Measurements from ENCODE around the gene INPP5D. TPM values are rescaled to one million over a fixed set of nuclear protein-coding genes. Genes with fewer than 3 reads are reported as not detected.

INPP5D gene
- total RNA-seq, 2 donors from 2014 or later = 7.2 to 9.3 TPM

- no peak for ATAC-seq
- intact Hi-C loops (cut with DNase I) = no loop called here
- DNase-seq = no peak
Measured at GRCh38 chr2:233031556-233032500, 28.3 kb upstream of the INPP5D start.

DNA sequence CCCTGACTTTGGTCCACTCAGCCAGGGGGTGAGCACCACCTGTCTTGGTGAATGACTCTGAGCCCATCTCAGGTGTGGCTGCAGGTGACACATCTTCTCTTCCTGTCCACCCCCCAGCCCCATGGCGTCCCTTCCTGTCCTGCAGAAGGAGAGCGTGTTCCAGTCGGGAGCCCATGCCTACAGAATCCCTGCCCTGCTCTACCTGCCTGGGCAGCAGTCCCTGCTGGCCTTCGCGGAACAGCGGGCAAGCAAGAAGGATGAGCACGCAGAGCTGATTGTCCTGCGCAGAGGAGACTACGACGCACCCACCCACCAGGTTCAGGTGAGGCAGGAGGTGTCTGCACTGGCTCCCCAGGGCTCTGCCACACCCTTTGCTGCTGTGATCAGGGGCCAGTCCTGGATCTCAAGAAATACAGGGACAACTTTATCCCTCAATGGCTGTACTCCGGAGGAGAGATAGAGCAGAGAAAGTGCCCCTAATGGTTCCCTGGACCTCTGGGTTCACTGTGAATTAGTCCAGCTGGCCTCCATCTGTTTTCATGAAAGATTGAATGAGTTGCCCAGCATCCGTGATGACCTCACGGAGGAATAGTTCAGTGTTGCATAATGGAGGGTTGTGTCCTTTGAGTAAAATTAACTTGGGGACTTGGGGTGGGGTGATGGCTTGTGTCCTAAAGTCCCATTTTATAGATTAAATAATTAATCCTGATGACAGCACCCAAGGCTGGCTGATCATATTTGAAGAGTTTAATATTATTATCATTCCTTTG, 27.4 kb upstream of the INPP5D start, which contains the start of gene NEU2:
Gene NEU2, plus strand, starts transcription at position 122 of the 770 bp plus-strand sequence. Its CDS starts 0 bp downstream, at position 122.
- intact Hi-C loops (cut with DNase I) = no loop called here
- no peak for DNase-seq
- no peak for ATAC-seq

- intact Hi-C loops (cut with DNase I) = no loop called here
- ATAC-seq (no peak), DNase-seq (no peak)
Measured at GRCh38 chr2:233033672-233034071, 26.5 kb upstream of the INPP5D start.

DNA sequence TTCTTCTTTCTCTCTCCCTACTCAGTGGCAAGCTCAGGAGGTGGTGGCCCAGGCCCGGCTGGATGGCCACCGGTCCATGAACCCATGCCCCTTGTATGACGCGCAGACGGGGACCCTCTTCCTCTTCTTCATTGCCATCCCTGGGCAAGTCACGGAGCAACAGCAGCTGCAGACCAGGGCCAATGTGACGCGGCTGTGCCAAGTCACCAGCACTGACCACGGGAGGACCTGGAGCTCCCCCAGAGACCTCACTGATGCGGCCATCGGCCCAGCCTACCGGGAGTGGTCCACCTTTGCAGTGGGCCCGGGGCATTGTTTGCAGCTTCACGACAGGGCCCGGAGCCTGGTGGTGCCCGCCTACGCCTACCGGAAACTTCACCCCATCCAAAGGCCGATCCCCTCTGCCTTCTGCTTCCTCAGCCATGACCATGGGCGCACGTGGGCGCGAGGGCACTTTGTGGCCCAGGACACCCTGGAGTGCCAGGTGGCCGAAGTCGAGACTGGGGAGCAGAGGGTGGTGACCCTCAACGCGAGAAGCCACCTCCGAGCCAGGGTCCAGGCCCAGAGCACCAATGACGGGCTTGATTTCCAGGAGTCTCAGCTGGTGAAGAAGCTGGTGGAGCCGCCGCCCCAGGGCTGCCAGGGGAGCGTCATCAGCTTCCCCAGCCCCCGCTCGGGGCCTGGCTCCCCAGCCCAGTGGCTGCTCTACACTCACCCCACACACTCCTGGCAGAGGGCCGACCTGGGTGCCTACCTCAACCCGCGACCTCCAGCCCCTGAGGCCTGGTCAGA, 25.9 kb upstream of the INPP5D start:
- intact Hi-C loops (cut with DNase I) = no loop called here
- ATAC-seq = no peak
- no peak for DNase-seq

DNA sequence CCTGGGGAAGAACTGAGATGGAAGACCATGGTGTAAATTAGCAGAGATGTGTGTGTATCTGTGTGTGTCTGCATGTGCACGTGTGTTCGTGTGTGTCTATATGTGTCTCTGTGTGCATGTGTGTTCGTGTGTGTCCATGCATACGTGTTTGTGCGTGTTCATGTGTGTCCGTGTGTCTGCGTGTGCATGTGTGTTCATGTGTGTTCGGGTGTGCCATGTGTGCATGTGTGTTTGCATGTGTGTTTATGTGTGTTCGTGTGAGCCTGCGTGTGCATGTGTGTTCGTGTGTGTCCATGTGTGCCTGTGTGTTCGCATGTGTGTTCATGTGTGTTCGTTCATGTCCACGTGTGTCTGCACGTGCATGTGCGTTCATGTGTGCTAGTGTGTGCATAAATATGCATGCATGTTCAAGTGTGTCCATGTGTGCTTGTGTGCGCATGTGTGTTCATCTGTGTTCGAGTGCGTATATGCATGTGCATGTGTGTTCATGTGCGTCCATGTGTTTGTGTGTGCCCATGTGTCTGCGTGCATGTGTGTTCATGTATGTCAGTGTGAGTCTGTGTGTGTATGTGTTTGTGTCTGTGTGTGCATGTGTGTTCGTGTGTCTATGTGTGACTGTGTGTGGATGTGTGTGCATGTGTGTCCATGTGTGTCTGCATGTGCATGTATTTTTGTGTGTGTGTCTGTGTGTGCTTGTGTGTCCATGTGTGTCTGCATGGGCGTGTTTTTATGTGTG, 24.5 kb upstream of the INPP5D start:
- intact Hi-C loops (cut with DNase I) = no loop called here
- DNase-seq = no peak
- no peak for ATAC-seq

GRCh38 chr2:233036162-233036838, 23.8 kb upstream of the INPP5D start:
- intact Hi-C loops (cut with DNase I) = no loop called here
- DNase-seq (no peak), ATAC-seq (no peak)

DNA sequence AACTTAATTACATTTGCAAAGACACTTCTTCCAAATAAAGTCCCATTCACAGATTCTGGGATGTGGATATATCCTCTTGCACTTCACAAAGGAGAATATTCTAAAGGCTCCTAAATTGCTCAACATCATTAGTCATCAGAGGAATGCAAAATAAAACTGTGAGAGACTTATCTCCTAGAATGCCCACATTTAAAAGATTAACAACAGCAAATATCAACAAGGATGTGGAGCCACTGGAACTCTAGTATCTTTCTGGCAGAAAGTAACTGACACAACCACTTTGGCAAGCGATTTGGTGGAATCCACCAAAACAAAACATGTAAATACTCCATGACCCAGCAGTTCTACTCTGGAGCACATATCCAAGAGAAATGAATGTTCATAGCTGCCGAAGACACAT, 23.1 kb upstream of the INPP5D start:
- DNase-seq (no peak), ATAC-seq (no peak)
- intact Hi-C loops (cut with DNase I) = no loop called here

- intact Hi-C loops (cut with DNase I) = no loop called here
- ATAC-seq (no peak), DNase-seq (no peak)
Measured at GRCh38 chr2:233039212-233039845, 20.8 kb upstream of the INPP5D start.

DNA sequence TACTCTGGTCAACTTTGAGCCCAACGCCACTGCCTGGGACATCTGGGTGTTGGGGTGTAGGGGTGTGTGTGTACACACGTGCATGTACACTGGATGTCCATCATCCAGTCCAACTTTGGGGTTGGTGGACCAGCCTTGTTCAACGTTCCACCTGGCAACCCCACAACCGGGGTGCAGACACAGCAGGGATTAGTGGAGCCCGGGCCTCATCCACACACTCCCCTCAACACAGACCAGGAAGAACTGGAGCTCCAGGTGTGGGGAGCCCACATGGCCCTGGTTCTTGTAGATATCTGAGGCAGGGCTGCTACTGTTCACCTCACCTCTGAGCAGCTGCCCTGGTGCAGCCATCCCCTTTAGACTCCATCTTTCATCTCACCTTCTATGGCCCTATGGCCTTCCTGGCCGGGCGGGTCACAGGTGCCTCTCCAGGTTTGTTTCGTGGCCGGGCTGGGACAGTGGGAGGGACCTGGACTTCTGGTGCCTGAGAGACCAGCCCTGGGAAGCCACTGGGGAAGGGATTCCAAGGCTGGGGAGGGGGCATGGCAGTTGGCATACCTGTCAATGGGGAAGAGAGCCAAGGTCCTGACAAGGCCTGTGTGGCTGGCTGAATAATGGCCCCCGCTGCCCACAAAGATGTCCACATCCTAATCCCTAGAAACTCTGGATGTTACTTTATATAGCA, 20.2 kb upstream of the INPP5D start:
- DNase-seq (no peak), ATAC-seq (no peak)
- intact Hi-C loops (cut with DNase I) = no loop called here

- intact Hi-C loops (cut with DNase I) = no loop called here
- ATAC-seq (no peak), DNase-seq (no peak)
Measured at GRCh38 chr2:233040571-233040970, 19.6 kb upstream of the INPP5D start.

DNA sequence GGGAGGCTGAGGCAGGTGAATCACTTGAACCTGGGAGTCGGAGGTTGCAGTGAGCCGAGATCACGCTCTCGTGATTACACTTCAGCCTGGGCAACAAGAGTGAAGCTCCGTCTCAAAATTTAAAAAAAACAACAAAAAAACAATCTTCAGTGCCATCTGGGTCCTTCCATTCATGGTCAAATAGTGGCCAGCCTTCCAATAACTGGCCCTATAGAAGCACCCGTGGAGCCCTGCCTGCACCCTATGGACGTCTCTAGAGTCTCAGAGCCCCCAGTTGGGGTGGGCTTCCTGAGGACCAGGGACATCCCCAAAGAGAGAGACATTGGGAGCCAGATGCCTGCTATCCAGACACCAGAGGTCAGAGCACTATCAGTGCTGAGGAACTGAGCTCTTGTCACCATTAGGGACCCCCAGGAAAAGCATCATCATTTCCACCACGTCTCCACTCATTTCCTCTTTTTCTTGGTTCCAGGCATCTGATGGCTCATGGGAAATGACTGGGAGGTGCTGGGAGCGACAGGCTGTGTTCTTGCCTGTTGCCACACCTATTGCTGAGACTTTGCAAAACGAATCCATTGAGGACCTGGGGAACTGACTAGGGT, 18.3 kb upstream of the INPP5D start:
- intact Hi-C loops (cut with DNase I) = no loop called here
- DNase-seq = no peak
- no peak for ATAC-seq

GRCh38 chr2:233042549-233042948, 17.6 kb upstream of the INPP5D start:
- ATAC-seq (no peak), DNase-seq (no peak)
- intact Hi-C loops (cut with DNase I) = no loop called here

- ATAC-seq = peak; percentile 86
- intact Hi-C loops (cut with DNase I) = no loop called here
- peak; percentile 49 for DNase-seq
Measured at GRCh38 chr2:233044974-233045605, 15.1 kb upstream of the INPP5D start.

DNA sequence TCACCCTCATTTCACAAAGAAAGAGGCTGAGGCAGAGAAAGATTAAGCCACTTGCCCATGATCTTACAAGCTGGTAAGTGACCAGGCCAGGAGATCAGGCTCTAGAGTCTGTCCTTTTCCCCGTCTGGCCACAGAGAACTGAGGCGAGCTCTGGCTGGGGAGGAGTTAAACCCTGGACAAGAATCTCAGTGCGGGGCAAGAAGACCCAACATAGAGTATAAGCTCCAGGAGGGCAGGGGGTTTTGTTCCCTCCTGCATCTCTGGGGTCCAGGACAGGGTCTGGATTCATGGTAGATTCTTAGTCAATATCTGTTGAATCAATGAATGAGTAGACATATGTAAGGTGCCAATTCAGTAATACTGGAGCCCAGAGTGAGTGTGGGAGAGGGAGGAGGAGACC, 12.9 kb upstream of the INPP5D start:
- no peak for ATAC-seq
- intact Hi-C loops (cut with DNase I) = no loop called here
- no peak for DNase-seq

DNA sequence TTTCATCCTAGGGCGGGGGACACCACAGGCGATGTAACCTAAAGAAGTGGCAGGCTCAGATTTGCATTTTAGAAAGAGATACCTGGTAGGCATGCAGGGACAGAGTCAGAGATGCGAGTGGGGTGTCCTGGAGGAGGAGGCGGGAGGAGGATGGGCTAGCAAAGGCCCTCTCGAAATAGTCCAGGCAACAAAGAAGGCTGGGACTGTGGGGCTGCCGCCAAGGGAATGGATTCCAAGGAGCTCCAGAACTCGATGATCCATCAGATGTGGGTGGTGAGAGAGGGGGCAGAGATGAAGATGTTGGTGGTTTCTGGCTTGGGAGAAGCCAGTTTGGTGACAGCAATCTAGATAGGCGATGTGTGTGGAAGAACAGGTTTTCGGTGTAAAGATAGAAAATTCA, 12.5 kb upstream of the INPP5D start:
- no peak for ATAC-seq
- DNase-seq = no peak
- intact Hi-C loops (cut with DNase I) = no loop called here

GRCh38 chr2:233048569-233049193, 11.5 kb upstream of the INPP5D start:
- no peak for ATAC-seq
- no peak for DNase-seq
- intact Hi-C loops (cut with DNase I) = no loop called here

Data from left cardiac atrium (tissue), 4 donors.